ENCODE data around the gene HES7. TPM values are rescaled to one million over a fixed set of nuclear protein-coding genes. Genes with fewer than 3 reads are reported as not detected.

Gene HES7
- polyA plus RNA-seq, 2 of the 4 experiments (the other 2 are of a cell fraction): 0.56 to 0.72 TPM

DNA sequence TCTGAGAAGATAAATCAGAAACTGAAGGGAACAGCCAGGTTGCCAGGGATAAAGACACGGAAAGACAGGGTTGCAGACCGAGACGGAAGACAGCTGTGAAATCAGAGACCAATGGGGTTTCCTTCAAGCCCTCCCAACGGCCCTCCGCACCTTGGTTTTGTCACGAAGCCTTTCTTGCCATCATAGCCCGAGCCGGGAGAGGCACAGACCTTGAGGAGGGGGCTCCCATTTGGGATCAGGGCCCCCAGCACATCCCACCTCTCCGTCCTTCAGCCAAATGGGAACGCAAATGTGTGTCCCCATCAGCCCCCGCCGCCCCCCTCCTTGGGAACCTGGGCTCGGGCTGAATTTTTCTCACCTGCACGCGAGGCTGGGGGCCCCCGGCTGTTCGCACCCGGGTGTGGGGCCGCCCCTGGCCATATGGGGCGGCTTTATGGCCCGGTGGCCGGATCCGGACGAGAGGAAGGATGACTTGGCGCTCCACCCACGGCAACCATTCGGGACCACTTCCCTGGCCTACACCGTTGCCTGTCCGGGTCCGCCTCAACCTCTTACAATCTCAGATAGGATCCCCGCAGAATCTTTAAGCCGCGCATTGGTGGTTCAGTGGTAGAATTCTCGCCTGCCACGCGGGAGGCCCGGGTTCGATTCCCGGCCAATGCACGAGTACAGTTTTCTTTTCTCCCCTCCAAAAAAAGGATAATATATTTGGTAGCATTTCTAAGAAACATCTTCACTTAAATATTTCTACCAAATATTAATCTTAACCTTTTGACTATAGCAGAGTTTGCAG is 1.4 kb upstream of the HES7 start:
- Histone ChIP-seq H3K4me3 (peak overlapping the region; percentile 56), H3K4me2 (peak overlapping the region; percentile 95), H3K4me1 (peaks cover 19% of the 10 kb centered on the region), H3K27ac (peak overlapping the region; percentile 73 to 86), H3K9me3 (no peaks in the 10 kb centered on the region)
- ATAC-seq: peak in 1 of 2 experiments; percentile 18; a peak in 3 of 6 replicates
- POLR2A ChIA-PET: interaction anchor here (0.7 to 3.9 kb wide), 7 partner anchors 12 to 236 kb away, joined by 4 to 35 read pairs (median 8); partner anchors contain the start of genes BORCS6 and CTC1
- DNase-seq (ENCODE audit: low read depth in 1 of 2, low spot score in 1 of 2): peak; percentile 81 to 84
- no peak for FAIRE-seq
- 15% methylated on average over 30 of the region's 40 CpGs for WGBS (ENCODE audit: missing lambda C conversion rate)
- CTCF ChIA-PET: interaction anchor here (1.3 to 26.5 kb wide), 8 partner anchors 8 to 176 kb away, joined by 5 to 601 read pairs (median 56); partner anchors contain the start of genes PER1 and VAMP2
- TF ChIP-seq CEBPB (IDR thresholded peaks at IDR 0.05) (peak in 1 of 2 experiments; percentile 36; a peak in 1 of 4 replicates), TFCP2L1 (CRISPR knock-in tag; IDR thresholded peaks at IDR 0.05) (peak; percentile 95), EHMT2 (IDR thresholded peaks at IDR 0.05; ENCODE audit: low read depth) (no peak), HEYL (CRISPR knock-in tag; IDR thresholded peaks at IDR 0.05) (no peak), RNF2 (IDR thresholded peaks at IDR 0.05; ENCODE audit: borderline replicate concordance, low read depth) (no peak), TP53 (CRISPR knock-in tag; IDR thresholded peaks at IDR 0.05) (0 out of 2 replicates have a peak, but pooled peaks have one; percentile 39), ZFP36 (IDR thresholded peaks at IDR 0.05; ENCODE audit: borderline replicate concordance, partially characterized antibody) (no peak), EP300 (IDR thresholded peaks at IDR 0.05) (no peak; a peak in 1 of 5 replicates), RCOR1 (IDR thresholded peaks at IDR 0.05; ENCODE audit: low read depth, low read length) (0 out of 2 replicates have a peak, but pooled peaks have one; percentile 33), HDAC2 (IDR thresholded peaks at IDR 0.05) (no peak), FOSB (CRISPR knock-in tag; IDR thresholded peaks at IDR 0.05) (peak; percentile 96), ZSCAN20 (CRISPR knock-in tag; IDR thresholded peaks at IDR 0.05) (no peak), NR3C1 (IDR thresholded peaks at IDR 0.05) (no peak), JUNB (IDR thresholded peaks at IDR 0.05) (no peak), NFE2L2 (conservative IDR thresholded peaks at IDR 0.05; ENCODE audit: low read length) (no peak), GATA3 (IDR thresholded peaks at IDR 0.05; ENCODE audit: borderline replicate concordance) (peak; percentile 6; the same call in 1 of the 2 replicates), ESRRA (IDR thresholded peaks at IDR 0.05; ENCODE audit: borderline replicate concordance, low read length) (peak; percentile 75; the same call in 1 of the 2 replicates), RFX5 (IDR thresholded peaks at IDR 0.05) (no peak), KDM5A (IDR thresholded peaks at IDR 0.05) (no peak), FOXS1 (CRISPR knock-in tag; IDR thresholded peaks at IDR 0.05) (no peak), CBX8 (IDR thresholded peaks at IDR 0.05) (no peak), CBX2 (IDR thresholded peaks at IDR 0.05; ENCODE audit: borderline replicate concordance, low read depth) (no peak), FOSL2 (IDR thresholded peaks at IDR 0.05) (no peak), FOSL2 (CRISPR knock-in tag; IDR thresholded peaks at IDR 0.05) (peak; percentile 33; the same call in 1 of the 2 replicates), NPAS2 (CRISPR knock-in tag; IDR thresholded peaks at IDR 0.05; ENCODE audit: borderline replicate concordance) (no peak), RAD21 (conservative IDR thresholded peaks at IDR 0.05 in 1 of 2, IDR thresholded peaks at IDR 0.05 in 1 of 2) (0 out of 5 replicates have a peak, but pooled peaks of 1 of the 2 experiments have one; percentile 5), EHF (CRISPR knock-in tag; IDR thresholded peaks at IDR 0.05) (no peak), KDM1A (IDR thresholded peaks at IDR 0.05; ENCODE audit: low read depth) (no peak), CHD4 (IDR thresholded peaks at IDR 0.05; ENCODE audit: borderline replicate concordance) (no peak)
- TF ChIP-seq, protein P1, sequence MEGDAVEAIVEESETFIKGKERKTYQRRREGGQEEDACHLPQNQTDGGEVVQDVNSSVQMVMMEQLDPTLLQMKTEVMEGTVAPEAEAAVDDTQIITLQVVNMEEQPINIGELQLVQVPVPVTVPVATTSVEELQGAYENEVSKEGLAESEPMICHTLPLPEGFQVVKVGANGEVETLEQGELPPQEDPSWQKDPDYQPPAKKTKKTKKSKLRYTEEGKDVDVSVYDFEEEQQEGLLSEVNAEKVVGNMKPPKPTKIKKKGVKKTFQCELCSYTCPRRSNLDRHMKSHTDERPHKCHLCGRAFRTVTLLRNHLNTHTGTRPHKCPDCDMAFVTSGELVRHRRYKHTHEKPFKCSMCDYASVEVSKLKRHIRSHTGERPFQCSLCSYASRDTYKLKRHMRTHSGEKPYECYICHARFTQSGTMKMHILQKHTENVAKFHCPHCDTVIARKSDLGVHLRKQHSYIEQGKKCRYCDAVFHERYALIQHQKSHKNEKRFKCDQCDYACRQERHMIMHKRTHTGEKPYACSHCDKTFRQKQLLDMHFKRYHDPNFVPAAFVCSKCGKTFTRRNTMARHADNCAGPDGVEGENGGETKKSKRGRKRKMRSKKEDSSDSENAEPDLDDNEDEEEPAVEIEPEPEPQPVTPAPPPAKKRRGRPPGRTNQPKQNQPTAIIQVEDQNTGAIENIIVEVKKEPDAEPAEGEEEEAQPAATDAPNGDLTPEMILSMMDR (IDR thresholded peaks at IDR 0.05): no peak
- TF ChIP-seq, protein P2, sequence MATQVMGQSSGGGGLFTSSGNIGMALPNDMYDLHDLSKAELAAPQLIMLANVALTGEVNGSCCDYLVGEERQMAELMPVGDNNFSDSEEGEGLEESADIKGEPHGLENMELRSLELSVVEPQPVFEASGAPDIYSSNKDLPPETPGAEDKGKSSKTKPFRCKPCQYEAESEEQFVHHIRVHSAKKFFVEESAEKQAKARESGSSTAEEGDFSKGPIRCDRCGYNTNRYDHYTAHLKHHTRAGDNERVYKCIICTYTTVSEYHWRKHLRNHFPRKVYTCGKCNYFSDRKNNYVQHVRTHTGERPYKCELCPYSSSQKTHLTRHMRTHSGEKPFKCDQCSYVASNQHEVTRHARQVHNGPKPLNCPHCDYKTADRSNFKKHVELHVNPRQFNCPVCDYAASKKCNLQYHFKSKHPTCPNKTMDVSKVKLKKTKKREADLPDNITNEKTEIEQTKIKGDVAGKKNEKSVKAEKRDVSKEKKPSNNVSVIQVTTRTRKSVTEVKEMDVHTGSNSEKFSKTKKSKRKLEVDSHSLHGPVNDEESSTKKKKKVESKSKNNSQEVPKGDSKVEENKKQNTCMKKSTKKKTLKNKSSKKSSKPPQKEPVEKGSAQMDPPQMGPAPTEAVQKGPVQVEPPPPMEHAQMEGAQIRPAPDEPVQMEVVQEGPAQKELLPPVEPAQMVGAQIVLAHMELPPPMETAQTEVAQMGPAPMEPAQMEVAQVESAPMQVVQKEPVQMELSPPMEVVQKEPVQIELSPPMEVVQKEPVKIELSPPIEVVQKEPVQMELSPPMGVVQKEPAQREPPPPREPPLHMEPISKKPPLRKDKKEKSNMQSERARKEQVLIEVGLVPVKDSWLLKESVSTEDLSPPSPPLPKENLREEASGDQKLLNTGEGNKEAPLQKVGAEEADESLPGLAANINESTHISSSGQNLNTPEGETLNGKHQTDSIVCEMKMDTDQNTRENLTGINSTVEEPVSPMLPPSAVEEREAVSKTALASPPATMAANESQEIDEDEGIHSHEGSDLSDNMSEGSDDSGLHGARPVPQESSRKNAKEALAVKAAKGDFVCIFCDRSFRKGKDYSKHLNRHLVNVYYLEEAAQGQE (IDR thresholded peaks at IDR 0.05): peak; percentile 29; the same call in 1 of the 2 replicates
- TF ChIP-seq, protein P3, sequence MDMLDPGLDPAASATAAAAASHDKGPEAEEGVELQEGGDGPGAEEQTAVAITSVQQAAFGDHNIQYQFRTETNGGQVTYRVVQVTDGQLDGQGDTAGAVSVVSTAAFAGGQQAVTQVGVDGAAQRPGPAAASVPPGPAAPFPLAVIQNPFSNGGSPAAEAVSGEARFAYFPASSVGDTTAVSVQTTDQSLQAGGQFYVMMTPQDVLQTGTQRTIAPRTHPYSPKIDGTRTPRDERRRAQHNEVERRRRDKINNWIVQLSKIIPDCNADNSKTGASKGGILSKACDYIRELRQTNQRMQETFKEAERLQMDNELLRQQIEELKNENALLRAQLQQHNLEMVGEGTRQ (IDR thresholded peaks at IDR 0.05): no peak
- TF ChIP-seq, protein P4, sequence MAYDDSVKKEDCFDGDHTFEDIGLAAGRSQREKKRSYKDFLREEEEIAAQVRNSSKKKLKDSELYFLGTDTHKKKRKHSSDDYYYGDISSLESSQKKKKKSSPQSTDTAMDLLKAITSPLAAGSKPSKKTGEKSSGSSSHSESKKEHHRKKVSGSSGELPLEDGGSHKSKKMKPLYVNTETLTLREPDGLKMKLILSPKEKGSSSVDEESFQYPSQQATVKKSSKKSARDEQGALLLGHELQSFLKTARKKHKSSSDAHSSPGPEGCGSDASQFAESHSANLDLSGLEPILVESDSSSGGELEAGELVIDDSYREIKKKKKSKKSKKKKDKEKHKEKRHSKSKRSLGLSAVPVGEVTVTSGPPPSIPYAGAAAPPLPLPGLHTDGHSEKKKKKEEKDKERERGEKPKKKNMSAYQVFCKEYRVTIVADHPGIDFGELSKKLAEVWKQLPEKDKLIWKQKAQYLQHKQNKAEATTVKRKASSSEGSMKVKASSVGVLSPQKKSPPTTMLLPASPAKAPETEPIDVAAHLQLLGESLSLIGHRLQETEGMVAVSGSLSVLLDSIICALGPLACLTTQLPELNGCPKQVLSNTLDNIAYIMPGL (CRISPR knock-in tag; IDR thresholded peaks at IDR 0.05; ENCODE audit: borderline replicate concordance): 0 out of 2 replicates have a peak, but pooled peaks have one; percentile 72

Data from A549 (cell line).